Metanephros (tissue), 2 donors: ENCODE results near the gene GCM1. TPM values are rescaled to one million over a fixed set of nuclear protein-coding genes. Genes with fewer than 3 reads are reported as not detected.

Source experiments
- small RNA-seq: library from RNA; depleted of rRNA; stranded (forward); fragments of <200 nt; gene quantifications from one replicate; pipeline ENCODE3, GENCODE V24; 2014; ENCODE audit warnings: low replicate concordance
- total RNA-seq: library from RNA; depleted of rRNA; stranded (reverse); fragments of >200 nt; gene quantifications from one replicate; pipeline ENCODE4 v1.2.3, GENCODE V29; 2014

The GCM1 gene
- 0.18 TPM for total RNA-seq

GRCh38 chr6:53148684-53149083, at the start of gene GCM1:
Gene GCM1 (minus strand): TSS chr6:53148841. CDS start chr6:53145632, 3,209 bp downstream.

Small RNA genes within 50 kb of the gene (small RNA-seq; reads per million reads assigned to genes)
- gene RN7SL244P (not detected), gene RNU6-464P (not detected)

Other genes with a start within 250 kb of the GCM1 start
- not detected for gene GSTA3, start 239.1 kb downstream of the GCM1 start, total RNA-seq
- 48.4 TPM for gene GSTA4, start 153.6 kb downstream of the GCM1 start, total RNA-seq
- 12.9 TPM for gene CILK1, start 87.0 kb downstream of the GCM1 start, total RNA-seq
- gene FBXO9, start 83.4 kb downstream of the GCM1 start, total RNA-seq, result 46.8 TPM
- 49.7 TPM for gene ELOVL5, start 200.1 kb upstream of the GCM1 start, total RNA-seq